HG03097 (cell line): ENCODE measurements around the gene NUP155.
"Not testable (repeated sequence)": the region's sequence is repeated elsewhere in the genome, so short reads cannot be mapped to it uniquely, and the experiment has no call there.

Source experiments
- ATAC-seq: cut with Tn5 transposase; IDR thresholded peaks from one replicate; pipeline ENCODE4 v1.9.1; 2021; ENCODE audit not compliant: unreplicated experiment, low FRiP score

The NUP155 gene

DNA sequence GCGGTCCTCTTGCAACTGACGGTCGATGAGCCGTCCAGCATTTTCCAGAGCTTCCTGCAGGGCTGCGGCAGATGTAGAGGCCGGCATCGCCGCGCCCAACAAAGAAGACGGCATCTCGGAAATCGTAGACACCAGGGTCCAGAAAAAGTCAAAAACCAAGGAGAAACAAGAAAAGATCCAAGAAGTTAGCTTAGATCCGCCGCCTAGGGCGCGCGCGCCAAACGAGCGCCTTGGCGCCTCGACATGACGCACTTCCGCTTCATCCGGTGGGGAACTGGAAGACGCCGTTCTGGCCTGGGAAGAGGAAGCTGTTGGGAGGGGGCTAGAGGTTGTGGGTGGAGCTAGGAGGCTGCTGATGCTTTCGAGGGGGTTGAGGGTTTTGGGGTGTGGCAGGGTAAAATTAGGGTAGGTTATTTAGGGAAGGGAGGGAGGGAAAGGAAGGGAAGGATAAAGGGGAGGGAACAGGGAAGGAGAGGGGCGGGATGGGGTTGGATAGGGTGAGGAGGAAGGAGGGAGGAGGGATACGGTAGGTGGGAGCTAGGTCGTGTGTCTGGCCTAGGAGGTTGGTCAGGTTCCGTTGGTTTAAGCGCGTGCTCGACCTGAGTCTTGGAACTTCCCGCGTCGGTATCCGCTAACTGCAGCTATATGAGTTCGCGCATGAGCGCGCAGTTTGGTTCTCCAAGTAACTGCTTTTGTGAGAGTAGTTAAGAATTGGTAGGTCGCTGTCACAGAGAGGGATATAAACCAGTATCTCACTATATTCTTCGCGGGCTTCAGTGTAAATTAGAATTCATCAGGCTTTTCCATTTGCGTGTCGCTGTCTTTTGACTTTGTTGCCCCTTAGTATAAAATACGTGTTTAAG lies at the start of gene NUP155:
TSS of gene NUP155 (minus strand) at position 243 of the 863 bp plus-strand sequence. CDS start at position 114, 129 bp downstream.
- peak; percentile 91 for ATAC-seq

DNA sequence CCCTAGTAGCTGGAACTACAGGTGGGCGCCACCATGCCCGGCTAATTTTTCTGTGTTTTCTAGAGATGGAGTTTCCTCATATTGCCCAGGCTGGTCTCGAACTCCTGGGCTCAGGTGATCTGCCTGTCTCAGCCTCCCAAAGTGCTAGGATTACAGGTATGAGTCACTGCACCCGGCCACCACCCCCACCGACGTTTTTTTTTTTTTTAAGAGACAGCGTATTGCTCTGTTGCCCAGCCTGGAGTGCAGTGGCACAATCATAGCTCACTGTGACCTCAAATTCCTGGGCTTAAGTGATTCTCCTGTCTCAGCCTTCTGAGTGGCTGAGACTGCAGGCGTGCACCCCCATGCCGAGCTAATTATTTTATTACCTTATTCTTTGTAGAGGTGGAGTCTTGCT lies 46.4 kb upstream of the NUP155 start:
- no peak for ATAC-seq

DNA sequence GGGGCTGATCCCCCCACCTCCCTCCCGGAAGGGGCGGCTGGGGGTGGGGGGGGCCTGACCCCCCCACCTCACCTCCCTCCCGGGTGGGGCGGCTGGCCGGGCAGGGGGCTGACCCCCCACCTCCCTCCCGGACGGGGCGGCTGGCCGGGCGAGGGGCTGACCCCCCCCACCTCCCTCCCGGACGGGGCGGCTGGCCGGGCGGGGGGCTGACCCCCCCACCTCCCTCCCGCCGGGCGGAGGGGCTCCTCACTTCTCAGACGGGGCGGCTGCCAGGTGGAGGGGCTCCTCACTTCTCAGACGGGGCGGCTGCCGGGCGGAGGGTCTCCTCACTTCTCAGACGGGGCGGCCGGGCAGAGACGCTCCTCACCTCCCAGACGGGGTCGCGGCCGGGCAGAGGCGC lies 44.5 kb upstream of the NUP155 start:
- ATAC-seq = not testable (repeated sequence)

DNA sequence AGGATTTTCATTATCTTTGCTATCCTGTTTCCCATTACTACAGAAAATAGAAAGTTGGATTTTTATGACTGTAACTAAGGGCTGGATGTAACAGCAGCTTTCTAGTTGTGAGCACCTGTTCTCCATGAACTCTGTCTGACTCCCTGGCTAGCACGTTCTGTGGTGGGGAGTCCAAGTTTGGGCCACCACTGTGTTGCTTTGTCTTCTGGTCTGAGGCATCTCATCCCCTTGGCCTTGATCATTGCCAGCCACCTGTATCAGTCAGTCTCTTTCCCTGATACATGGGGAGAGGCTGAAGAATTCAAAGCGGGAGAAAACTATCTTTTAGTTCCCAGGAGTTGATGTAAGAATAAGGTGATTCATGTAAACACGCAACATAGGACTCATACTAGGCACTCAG lies 41.6 kb upstream of the NUP155 start:
- ATAC-seq = no peak

DNA sequence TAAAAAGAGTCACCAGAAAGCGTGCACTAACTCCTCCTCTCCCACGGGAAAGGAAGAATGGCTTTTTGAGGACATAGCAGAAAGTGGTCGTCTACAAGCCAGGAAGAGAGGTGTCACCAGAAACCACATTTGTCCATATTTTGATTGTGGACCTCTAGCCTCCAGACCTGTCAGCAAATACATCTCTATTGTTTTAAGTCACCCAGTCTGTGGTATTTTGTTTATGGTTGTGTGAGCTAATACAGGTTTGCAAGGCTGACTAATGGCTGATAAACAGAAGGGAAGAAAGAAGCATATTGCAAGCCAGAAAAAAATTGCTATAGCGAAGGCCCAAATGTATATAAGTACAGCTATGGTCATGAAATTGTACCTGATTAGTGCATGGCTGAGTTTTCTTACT lies 29.6 kb upstream of the NUP155 start:
- no peak for ATAC-seq

DNA sequence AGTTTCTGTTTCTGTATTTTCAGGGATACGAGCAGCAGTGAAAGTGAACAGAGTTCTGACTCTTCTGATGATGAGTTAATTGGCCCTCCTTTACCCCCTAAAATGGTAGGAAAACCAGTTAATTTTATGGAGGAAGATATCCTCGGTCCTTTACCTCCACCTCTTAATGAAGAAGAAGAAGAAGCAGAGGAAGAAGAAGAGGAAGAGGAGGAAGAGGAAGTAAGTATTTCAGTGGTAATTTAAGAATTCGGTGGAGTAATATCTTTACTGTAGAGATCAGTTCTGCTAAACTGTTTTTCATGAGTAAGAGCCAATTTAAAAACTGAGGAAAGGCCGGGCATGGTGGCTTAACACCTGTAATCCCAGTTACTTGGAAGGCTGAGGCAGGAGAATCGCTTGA lies 25.4 kb upstream of the NUP155 start:
- no peak for ATAC-seq

DNA sequence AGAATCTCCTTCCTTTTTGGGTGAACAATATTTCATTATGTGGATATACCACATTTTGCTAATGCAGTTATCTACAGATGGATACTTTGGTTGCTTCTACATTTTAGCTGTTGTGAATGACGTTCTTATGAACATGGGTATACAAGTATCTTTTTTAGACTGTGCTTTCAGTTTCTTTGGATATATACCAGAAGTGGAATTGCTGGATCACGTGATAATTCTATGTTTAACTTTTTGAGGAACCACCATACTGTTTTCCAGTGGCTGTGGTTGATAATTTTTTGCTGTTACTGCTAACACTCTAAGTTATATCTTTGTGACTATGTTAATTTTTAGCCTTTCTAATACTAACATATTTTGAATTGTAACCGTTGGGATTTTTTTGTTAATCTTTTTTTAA lies 20.7 kb upstream of the NUP155 start:
- ATAC-seq = no peak

DNA sequence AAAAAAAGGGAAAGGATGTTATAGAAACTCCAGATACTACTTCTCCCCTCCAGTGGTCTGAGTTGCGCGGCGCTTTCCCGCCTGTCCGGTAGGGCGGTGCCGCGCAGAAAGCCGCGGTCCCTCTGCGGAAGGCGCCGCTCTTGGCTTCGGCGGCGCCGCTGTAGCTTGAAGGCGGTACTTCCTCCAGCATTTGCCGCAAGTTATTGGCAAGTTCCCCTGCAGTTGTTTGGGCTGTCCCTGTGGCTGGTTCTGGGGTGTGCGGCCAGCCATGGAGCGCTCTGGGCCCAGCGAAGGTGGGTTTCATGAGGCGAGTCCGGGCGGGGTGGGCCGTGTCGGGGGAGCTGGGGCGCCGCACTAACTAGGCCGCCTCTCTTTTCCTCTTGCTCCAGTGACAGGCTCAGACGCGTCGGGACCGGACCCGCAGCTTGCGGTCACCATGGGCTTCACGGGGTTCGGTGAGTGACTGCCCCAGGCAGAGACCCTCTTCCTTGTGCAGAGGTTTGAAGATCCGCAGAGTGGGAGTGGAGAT lies 8.3 kb upstream of the NUP155 start, which contains the start of gene WDR70:
TSS of gene WDR70 (plus strand) at position 219 of the 529 bp plus-strand sequence. CDS start at position 269, 50 bp downstream.
- peak; percentile 96 for ATAC-seq

DNA sequence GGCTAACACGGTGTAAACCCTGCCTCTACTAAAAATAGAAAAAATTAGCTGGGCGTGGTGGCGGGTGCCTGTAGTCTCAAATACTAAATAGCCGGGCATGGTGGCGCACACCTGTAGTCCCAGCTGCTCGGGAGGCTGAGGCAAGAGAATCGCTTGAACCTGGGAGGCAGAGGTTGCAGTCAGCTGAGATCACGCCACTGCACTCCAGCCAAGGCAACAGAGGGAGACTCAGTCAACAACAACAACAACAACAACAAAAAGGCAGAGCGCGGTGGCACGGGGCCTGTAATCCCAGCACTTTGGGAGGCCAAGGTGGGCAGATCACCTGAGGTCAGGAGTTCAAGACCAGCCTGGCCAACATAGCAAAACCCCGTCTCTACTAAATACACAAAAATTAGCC lies 7.2 kb upstream of the NUP155 start:
- ATAC-seq = not testable (repeated sequence)

DNA sequence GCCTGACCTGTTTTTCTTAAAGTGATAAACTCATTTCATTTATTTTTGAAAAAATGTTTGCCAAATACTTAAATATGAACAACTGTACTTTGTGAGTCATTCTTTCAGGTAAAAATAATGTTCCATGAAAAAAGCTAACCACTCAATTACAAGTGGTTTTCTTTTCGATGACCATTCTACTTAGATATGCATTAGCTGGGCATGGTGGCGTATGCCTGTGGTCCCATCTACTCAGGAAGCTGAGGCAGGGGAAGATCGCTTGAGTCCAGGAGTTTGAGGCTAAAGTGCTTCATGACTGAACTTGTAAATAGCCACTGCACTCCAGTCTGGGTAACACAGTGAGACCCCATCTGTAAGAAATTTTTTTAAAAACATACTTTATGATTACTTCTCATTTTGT lies 4.2 kb upstream of the NUP155 start:
- ATAC-seq = no peak

DNA sequence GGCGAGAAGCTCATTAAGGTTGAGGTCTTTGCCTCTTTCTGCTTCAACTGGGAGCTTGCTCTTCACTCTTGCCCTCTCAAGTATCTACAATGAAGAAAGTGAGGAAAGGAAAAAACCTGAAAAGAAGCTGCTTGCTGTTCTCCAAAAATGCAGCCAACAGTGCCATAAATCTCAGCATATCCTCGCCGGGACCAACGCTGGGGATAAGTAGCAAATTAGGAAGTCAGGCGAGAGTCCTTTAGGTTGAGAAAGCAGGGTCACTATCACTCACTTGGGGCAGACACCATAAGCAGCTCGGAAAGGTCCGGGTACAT lies 399 bp downstream of the NUP155 start:
- ATAC-seq = no peak

DNA sequence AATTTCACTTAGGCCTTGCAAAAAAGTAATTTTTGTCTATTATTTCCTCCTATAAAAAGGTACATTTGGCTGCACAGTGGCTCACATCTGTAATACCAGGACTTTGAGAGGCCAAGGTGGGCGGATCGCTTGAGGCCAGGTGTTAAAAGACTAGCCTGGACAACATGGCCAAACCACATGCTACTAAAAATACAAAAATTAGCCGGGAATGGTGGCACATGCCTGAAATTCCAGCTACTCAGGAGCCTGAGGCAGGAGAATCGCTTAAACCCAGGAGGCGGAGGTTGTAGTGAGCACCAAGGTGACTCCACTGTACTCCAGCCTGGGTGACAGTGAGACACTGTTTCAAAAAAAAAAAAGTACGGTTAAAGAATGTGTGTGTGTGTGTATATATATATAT lies 15.7 kb downstream of the NUP155 start:
- ATAC-seq = no peak

DNA sequence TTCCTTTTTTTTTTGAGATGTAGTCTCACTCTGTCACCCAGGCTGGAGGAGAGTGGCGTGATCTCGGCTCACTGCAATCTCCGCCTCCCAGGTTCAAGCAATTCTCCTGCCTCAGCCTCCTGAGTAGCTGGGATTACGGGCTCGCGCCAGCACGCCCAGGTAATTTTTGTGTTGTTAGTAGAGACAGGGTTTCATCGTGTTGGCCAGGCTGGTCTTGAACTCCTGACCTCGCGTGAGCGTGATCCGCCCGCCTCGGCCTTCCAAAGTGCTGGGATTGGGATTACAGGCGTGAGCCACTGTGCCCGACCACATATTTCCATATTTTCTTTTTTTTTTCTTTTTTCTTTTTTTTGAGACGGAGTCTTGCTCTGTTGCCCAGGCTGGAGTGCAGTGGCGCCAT lies 28.2 kb downstream of the NUP155 start:
- not testable (repeated sequence) for ATAC-seq

DNA sequence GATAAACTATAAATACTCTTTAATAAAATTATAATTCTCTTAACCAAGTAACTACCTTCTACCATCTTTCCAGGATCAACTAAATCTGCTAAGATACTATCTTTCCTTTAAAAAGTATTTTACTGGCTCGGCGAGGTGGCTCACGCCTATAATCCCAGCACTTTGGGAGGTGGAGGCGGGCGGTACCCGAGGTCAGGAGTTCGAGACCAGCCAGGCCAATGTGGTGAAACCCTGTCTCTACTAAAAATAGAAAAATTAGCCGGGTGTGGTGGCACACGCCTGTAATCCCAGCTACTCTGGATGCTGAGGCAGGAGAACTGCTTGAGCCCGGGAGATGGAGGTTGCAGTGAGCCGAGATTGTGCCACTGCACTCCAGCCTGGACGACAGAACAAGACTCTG lies 36.2 kb downstream of the NUP155 start:
- ATAC-seq = not testable (repeated sequence)

DNA sequence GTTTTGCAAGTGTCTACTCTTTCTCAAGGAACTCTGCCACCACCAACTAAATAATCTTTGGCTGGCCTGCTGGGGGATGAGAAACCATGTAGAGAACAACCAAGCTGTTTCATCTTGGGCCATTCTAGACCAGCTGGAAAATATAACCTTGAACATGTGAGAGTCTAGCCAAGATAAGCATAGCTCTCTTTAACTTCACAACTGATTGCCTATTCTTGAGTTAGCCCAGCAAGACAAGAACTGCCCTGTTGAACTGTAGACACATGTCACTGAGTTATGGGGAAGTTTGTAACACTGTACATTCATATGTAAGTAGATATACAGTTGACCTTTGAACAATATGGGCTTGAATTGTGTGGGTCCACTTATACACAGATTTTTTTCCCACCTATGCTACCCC lies 44.4 kb downstream of the NUP155 start:
- no peak for ATAC-seq

DNA sequence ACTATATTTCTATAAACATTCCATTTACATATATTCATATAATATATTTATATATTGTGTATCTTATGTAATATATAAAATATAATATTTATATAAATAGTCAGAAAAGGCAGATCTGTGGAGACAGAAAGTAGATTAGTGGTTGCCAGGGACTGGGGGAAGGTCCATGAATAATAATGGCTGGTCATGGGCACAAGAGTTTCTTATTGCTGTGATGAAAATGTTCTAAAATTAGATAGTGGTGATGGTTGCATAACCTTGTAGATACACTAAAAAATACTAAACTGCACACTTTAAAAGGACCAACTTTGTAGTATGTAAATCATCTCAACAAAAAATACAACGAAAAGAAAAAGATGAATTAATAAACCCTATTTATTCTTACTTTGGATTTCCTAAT lies 47.3 kb downstream of the NUP155 start:
- ATAC-seq = no peak

DNA sequence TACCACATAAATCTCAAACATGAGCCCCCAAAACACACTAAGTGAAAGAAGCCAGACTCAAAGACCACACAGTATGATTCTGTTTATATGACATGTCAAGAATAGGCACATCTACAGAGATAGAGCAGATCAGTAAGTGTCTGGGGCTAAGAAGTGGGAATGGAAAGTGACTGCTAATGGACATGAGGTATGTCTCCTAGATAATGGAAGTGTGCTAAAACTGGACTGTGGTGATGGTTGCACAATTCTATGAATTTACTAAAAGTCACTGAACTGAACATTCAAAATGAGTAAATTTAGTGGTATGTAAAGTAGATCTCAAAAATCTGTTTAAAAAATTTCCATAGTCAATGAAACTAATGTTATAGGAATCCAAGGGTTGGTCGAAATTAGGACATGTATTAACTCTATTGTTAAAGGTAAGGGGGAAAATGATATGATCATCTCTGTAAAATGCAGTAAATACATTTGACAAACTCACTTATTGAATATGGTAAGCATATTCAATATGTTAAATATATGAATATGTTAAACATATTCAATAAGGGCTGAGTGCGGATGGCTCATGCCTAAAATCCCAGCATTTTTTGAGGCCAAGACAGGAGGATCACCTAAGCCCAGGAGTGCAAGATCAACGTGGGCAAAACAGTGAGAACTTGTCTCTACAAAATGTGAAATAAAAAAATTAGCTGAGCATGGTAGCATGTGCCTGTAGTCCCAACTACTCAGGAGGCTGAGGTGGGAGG lies 51.7 kb downstream of the NUP155 start:
- ATAC-seq = no peak

DNA sequence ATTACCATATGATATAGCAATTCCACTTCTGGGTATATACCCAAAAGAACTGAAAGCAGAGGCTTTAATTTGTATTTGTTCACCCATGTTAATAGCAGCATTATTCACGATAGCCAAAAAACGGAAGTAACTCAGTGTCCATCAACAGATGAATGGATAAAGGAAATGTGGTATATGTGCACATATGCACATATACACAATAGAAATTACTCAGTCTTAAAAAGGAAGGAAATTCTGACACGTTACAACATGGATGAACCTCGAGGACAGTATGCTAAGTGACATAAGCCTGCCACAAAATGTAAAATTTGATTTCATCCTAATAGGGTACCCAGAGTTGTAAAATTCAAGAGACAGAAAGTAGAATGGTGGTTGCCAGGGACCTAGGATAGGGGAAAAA lies 54.9 kb downstream of the NUP155 start:
- no peak for ATAC-seq

DNA sequence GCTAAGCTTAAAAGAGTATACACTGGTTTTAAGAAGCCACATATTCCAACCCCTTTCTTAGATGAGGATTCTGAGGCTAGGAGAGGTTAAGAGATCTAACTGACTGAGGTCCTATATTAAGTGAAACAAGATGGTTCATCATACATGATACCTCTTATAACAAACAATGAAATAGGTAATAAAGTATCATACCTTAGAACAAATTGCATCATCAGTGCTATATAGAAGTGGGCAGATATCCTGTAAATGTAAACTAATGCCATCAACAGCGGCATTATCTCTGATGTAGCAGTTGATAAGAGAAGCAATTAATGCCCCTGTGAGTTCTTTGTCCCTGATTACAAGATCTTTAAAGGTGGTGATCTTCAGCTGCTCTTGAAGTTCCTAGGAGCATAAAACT lies 60.5 kb downstream of the NUP155 start:
- ATAC-seq = no peak

DNA sequence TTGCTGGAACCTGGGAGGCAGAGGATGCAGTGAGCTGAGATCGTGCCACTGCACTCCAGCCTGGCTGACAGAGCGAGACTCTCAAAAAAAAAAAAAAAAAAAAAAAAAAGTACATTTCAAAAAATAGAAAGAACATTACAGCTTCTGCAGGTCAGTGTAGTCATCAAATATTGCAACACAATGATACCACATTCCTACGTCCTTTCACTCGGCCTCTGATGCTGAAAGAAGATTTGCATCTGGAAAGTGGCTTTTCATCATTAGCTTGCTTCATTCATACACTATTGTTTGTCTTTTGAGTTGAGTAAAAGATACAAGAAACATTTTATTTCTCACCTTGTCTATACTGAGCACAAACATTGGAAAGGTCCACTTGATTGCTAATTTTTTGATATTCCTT lies 62.1 kb downstream of the NUP155 start:
- no peak for ATAC-seq

DNA sequence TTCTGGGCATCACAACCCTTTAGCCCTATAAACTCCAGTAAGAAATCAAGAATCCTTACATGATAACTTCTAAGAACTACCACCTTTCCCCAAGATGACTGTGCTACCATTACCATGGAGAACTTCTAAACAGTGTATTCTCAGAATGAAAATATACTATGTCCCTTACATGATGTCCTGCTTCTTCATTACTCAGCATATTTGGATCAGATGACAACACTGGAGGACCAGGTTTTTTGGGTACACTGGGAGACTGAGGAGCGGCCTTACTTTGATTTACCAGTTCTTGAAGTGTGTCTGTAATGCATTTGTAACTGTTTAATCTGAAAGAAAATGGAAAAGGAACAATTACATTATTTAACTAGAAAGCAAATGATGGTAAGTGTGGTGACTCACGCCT lies 66.0 kb downstream of the NUP155 start:
- no peak for ATAC-seq

DNA sequence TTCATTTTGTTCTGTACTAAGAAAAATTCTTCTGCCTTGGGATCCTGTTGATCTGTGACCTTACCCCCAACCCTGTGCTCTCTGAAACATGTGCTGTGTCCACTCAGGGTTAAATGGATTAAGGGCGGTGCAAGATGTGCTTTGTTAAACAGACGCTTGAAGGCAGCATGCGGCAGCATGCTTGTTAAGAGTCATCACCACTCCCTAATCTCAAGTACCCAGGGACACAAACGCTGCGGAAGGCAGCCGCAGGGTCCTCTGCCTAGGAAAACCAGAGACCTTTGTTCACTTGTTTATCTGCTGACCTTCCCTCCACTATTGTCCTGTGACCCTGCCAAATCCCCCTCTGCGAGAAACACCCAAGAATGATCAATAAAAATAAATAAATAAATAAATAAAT lies 74.6 kb downstream of the NUP155 start:
- not testable (repeated sequence) for ATAC-seq
